Tibial nerve (tissue), 4 donors: ENCODE results near the gene CRHR2. TPM values are rescaled to one million over a fixed set of nuclear protein-coding genes. Genes with fewer than 3 reads are reported as not detected.
A peak's percentile ranks its signal among the peaks of the same experiment; 100 is the strongest.

ENCODE experiments used
- DNase-seq, 2 donors: peaks; one replicate each; pipeline ENCODE4 v3.0.0-alpha.2; 2019; ENCODE audit warnings: low spot score in 2 of 2
- H3K27ac ChIP-seq, 4 donors: fragments of 200-600 bp; sonication (generic) in 3 of 4; one replicate each; pipeline ENCODE4 v1.5.1; 2017 to 2019; ENCODE audit warnings: mild to moderate bottlenecking in 1 of 4
- H3K27me3 ChIP-seq, 2 donors: fragments of 200-600 bp; sonication (generic) in 1 of 2; one replicate each; pipeline versions ENCODE4 v1.5.1 to v1.6.0; 2017 to 2019
- H3K36me3 ChIP-seq, 3 donors: fragments of 200-600 bp; sonication (generic); one replicate each; pipeline ENCODE4 v1.5.1; 2018 to 2019
- H3K4me1 ChIP-seq, 4 donors: fragments of 200-600 bp; sonication (generic) in 3 of 4; one replicate each; pipeline ENCODE4 v1.5.1; 2017 to 2019
- H3K4me3 ChIP-seq, 4 donors: fragments of 200-600 bp; sonication (generic) in 3 of 4; one replicate each; pipeline ENCODE4 v1.5.1; 2017 to 2019; ENCODE audit warnings: mild to moderate bottlenecking in 1 of 4, moderate library complexity in 1 of 4
- H3K9me3 ChIP-seq, 4 donors: fragments of 200-600 bp; sonication (generic) in 3 of 4; one replicate each; pipeline ENCODE4 v1.5.1; 2017 to 2019
- EP300 ChIP-seq, 2 donors: sonication (generic); formaldehyde crosslinking; IDR thresholded peaks; one replicate each; pipeline ENCODE4 v1.6.1; 2017; ENCODE audit warnings: antibody characterized with exemption in 2 of 2, mild to moderate bottlenecking in 1 of 2
- POLR2A ChIP-seq, 2 donors: fragments of 450-650 bp; IDR thresholded peaks; one replicate each; pipeline ENCODE4 v1.6.1; 2017; ENCODE audit warnings: antibody characterized with exemption in 2 of 2, mild to moderate bottlenecking in 2 of 2, moderate library complexity in 2 of 2
- WGBS, 2 donors: methylation state at CpG; one replicate each; pipeline ENCODE4 v1.1.5; 2018; 5-methylcytosine and 5-hydroxymethylcytosine counted together
- total RNA-seq, 4 donors: library from RNA; depleted of rRNA; stranded (reverse); fragments of >200 nt; gene quantifications; one replicate each; pipeline ENCODE4 v1.1.0, GENCODE V29; 2016
- TF ChIP-seq, protein P1 (sequence below), 5 experiments: fragments of 200-600 bp in 3 of 5; fragments of 450-650 bp in 2 of 5; sonication (generic) in 3 of 5; IDR thresholded peaks; one replicate each; pipeline ENCODE4 v1.5.1; 2016 to 2019; ENCODE audit warnings: antibody characterized with exemption in 5 of 5, mild to moderate bottlenecking in 3 of 5, moderate library complexity in 2 of 5

CRHR2 gene
- under 1 TPM in 2 of 4 donors, not detected in 2; 0.21 to 0.44 TPM for total RNA-seq

DNA sequence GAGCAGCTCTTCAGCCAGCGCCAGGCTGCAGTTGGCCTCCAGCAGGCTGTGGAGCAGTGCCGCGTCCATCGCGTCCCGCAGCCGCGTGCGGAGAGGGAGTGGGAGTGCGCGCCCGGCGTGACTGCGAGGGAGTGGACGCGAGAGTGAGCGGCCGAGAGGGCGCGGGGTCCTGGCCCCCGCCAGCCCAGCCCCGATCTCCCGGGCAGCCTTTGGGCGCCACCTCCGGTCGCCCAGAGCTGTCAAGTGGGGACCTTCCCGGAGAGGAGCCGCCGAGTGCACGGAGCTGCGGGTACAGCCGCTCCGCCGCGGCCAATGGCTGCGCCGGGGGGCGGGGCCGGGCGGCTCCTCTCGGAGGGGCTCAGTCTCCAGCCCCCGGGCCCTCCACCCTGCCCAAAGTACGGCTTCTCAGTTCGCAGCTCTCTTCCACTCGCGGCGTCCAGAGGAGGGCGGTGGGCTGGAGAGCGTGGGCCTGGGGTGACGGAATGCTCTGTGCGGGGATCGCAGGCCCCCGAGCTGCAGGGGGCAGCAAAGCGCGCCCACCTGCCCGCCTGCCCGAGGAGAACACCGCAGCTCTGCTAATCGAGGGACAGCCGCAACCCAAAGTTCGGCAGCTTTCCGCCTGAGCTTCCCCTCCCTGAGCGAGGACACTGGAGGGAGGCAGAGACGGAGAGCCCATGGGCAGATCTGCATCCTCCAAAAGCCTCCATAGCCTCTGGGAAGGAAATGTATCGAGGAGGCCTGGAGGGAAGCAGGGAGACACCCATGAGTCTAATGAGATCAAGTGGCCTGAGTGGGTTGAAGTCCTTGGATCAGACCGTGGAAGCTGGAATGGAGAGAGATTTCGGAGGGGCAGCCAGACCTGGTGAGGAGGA lies at the start of gene CRHR2:
CRHR2 (minus strand) TSS at position 245 of the 872 bp plus-strand sequence; CDS start at position 69, 176 bp downstream.
- H3K27me3 ChIP-seq = peaks cover 0 to 72% of the 10 kb centered on the region in 2 donors
- no peak within 1 kb of the TSS for H3K27ac ChIP-seq
- WGBS, 2 donors = 3 to 6% methylated on average over 53 to 67 of the region's 67 CpGs
- H3K9me3 ChIP-seq = no peaks in the 10 kb centered on the region
- no peaks in the 10 kb centered on the region for H3K36me3 ChIP-seq
- DNase-seq = no peak
- peaks cover 0 to 20% (median 16%) of the 10 kb centered on the region in 4 donors for H3K4me1 ChIP-seq
- no peak for TF ChIP-seq EP300 (IDR thresholded peaks at IDR 0.05)
- TF ChIP-seq POLR2A (IDR thresholded peaks at IDR 0.05) = no peak
- TF ChIP-seq, protein P1, sequence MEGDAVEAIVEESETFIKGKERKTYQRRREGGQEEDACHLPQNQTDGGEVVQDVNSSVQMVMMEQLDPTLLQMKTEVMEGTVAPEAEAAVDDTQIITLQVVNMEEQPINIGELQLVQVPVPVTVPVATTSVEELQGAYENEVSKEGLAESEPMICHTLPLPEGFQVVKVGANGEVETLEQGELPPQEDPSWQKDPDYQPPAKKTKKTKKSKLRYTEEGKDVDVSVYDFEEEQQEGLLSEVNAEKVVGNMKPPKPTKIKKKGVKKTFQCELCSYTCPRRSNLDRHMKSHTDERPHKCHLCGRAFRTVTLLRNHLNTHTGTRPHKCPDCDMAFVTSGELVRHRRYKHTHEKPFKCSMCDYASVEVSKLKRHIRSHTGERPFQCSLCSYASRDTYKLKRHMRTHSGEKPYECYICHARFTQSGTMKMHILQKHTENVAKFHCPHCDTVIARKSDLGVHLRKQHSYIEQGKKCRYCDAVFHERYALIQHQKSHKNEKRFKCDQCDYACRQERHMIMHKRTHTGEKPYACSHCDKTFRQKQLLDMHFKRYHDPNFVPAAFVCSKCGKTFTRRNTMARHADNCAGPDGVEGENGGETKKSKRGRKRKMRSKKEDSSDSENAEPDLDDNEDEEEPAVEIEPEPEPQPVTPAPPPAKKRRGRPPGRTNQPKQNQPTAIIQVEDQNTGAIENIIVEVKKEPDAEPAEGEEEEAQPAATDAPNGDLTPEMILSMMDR (IDR thresholded peaks at IDR 0.05) = peak in 4 of 5 experiments; percentile 14 to 55 (median 29)
- H3K4me3 ChIP-seq = peak within 1 kb of the TSS; percentile 23 to 47 (median 46)

GRCh38 chr7:30731581-30731980 lies 49.3 kb upstream of the CRHR2 start:
- Histone ChIP-seq H3K27ac (no peak overlapping the region), H3K9me3 (peaks cover 0 to 3% (median 0%) of the 10 kb centered on the region in 4 donors), H3K4me3 (no peak overlapping the region), H3K4me1 (no peaks in the 10 kb centered on the region), H3K36me3 (no peaks in the 10 kb centered on the region), H3K27me3 (no peaks in the 10 kb centered on the region)
- WGBS, 2 donors = 50 to 55% methylated on average over 11 of the region's 11 CpGs
- TF ChIP-seq EP300 (IDR thresholded peaks at IDR 0.05) (no peak), POLR2A (IDR thresholded peaks at IDR 0.05) (no peak)
- TF ChIP-seq, protein P1 (IDR thresholded peaks at IDR 0.05) = no peak
- DNase-seq = no peak

DNA sequence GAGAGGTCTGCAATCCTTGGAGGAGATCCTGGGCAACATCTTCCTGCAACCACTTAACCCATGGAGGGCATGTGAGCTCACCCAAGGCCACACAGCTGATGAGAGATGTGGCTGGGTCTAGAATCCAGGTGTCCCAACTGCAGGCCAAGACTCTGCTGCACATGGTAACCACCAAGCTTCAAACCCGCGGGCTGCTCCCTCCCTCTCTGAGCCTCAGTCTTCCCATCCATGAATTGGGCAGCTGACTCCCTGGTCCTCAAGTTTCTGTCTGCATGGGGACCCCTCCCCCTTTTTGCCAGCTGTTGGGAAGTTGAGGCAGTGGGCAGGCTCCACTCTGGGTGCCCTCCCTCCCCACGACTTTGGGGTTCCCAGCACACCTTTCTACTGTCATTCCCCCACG lies 48.7 kb upstream of the CRHR2 start:
- no peaks in the 10 kb centered on the region for H3K36me3 ChIP-seq
- no peak overlapping the region for H3K27ac ChIP-seq
- DNase-seq = no peak
- no peak for TF ChIP-seq EP300 (IDR thresholded peaks at IDR 0.05)
- TF ChIP-seq POLR2A (IDR thresholded peaks at IDR 0.05) = no peak
- TF ChIP-seq, protein P1 (IDR thresholded peaks at IDR 0.05) = no peak
- no peaks in the 10 kb centered on the region for H3K27me3 ChIP-seq
- H3K4me3 ChIP-seq = no peak overlapping the region
- no peaks in the 10 kb centered on the region for H3K4me1 ChIP-seq
- H3K9me3 ChIP-seq = peaks cover 0 to 3% (median 0%) of the 10 kb centered on the region in 4 donors
- WGBS, 2 donors = 78 to 83% methylated on average over 4 of the region's 4 CpGs

GRCh38 chr7:30730097-30730496 lies 47.8 kb upstream of the CRHR2 start:
- DNase-seq = no peak
- Histone ChIP-seq H3K4me1 (no peaks in the 10 kb centered on the region), H3K27me3 (no peaks in the 10 kb centered on the region), H3K4me3 (no peak overlapping the region), H3K36me3 (no peaks in the 10 kb centered on the region), H3K9me3 (no peaks in the 10 kb centered on the region), H3K27ac (no peak overlapping the region)
- TF ChIP-seq, protein P1 (IDR thresholded peaks at IDR 0.05) = no peak
- TF ChIP-seq POLR2A (IDR thresholded peaks at IDR 0.05) (no peak), EP300 (IDR thresholded peaks at IDR 0.05) (no peak)
- WGBS, 2 donors = 88 to 100% methylated on average over 2 of the region's 2 CpGs

GRCh38 chr7:30729642-30730041 lies 47.4 kb upstream of the CRHR2 start:
- no peak for TF ChIP-seq POLR2A (IDR thresholded peaks at IDR 0.05)
- TF ChIP-seq EP300 (IDR thresholded peaks at IDR 0.05) = no peak
- TF ChIP-seq, protein P1 (IDR thresholded peaks at IDR 0.05) = no peak
- H3K9me3 ChIP-seq = no peaks in the 10 kb centered on the region
- WGBS, 2 donors = 64 to 65% methylated on average over 2 of the region's 2 CpGs

More at GRCh38 chr7:30729642-30730041, 47.4 kb upstream of the CRHR2 start:
- Histone ChIP-seq H3K27me3 (no peaks in the 10 kb centered on the region), H3K36me3 (no peaks in the 10 kb centered on the region), H3K27ac (no peak overlapping the region), H3K4me3 (no peak overlapping the region), H3K4me1 (no peaks in the 10 kb centered on the region)
- DNase-seq = no peak
